ENCODE results near the gene ENTPD6.

The ENTPD6 gene

GRCh38 chr20:25245461-25245860 is 49.9 kb downstream of the ENTPD6 start:
- no peak for DNase-seq

GRCh38 chr20:25246182-25246999 is 50.9 kb downstream of the ENTPD6 start:
- DNase-seq, result no peak

- DNase-seq, result peak in 1 of 2 donors; percentile 24
These were observed 51.5 kb downstream of the ENTPD6 start for GRCh38 chr20:25247000-25247517.

- DNase-seq, result peak; percentile 18 to 28
These were observed 52.0 kb downstream of the ENTPD6 start for GRCh38 chr20:25247518-25247955.

- peak; percentile 75 for DNase-seq
These were observed 52.7 kb downstream of the ENTPD6 start, which contains the start of gene PYGB for GRCh38 chr20:25247956-25248785. Gene PYGB (plus strand): TSS chr20:25248085. CDS start chr20:25248179, 94 bp downstream.

- no peak for DNase-seq
These were observed 53.3 kb downstream of the ENTPD6 start for GRCh38 chr20:25248786-25249172.

- no peak for DNase-seq
These were observed 53.9 kb downstream of the ENTPD6 start for GRCh38 chr20:25249198-25249931.

- DNase-seq, result no peak
These were observed 55.0 kb downstream of the ENTPD6 start for GRCh38 chr20:25250508-25250907.

GRCh38 chr20:25251019-25251418 is 55.5 kb downstream of the ENTPD6 start:
- DNase-seq, result no peak

- DNase-seq, result no peak
These were observed 56.0 kb downstream of the ENTPD6 start for GRCh38 chr20:25251558-25251957.

GRCh38 chr20:25252230-25252651 is 56.7 kb downstream of the ENTPD6 start:
- DNase-seq, result no peak

- no peak for DNase-seq
These were observed 57.3 kb downstream of the ENTPD6 start for GRCh38 chr20:25252686-25253421.

- no peak for DNase-seq
These were observed 58.2 kb downstream of the ENTPD6 start for GRCh38 chr20:25253606-25254275.

- no peak for DNase-seq
These were observed 59.1 kb downstream of the ENTPD6 start for GRCh38 chr20:25254571-25254970.

- DNase-seq, result no peak
These were observed 59.6 kb downstream of the ENTPD6 start for GRCh38 chr20:25254986-25255680.

- DNase-seq, result no peak
These were observed 60.8 kb downstream of the ENTPD6 start for GRCh38 chr20:25256226-25256859.

GRCh38 chr20:25257130-25257529 is 61.6 kb downstream of the ENTPD6 start:
- DNase-seq, result no peak

- DNase-seq, result no peak
These were observed 62.4 kb downstream of the ENTPD6 start for GRCh38 chr20:25257756-25258475.

GRCh38 chr20:25258476-25258805 is 62.9 kb downstream of the ENTPD6 start:
- no peak for DNase-seq

- DNase-seq, result no peak
These were observed 63.3 kb downstream of the ENTPD6 start for GRCh38 chr20:25258828-25259227.

Data from stimulated activated CD4-positive, alpha-beta T cell treated with anti-CD3 and anti-CD28 coated beads, Interleukin-2, amount 100 ng/mL, for 24 hours (primary cell).